ENCODE results near the gene CDC34. TPM values are rescaled to one million over a fixed set of nuclear protein-coding genes. Genes with fewer than 3 reads are reported as not detected.

CDC34 gene
- total and polyA plus RNA-seq, 4 donors = 19.2 to 83.8 (median 41.7) TPM

GRCh38 chr19:531009-531752, 379 bp upstream of the CDC34 start:
- peak overlapping the region; percentile 58 to 59 for H3K9ac ChIP-seq (ENCODE audit: low read depth in 1 of 2, low read length in 2 of 2)
- peaks cover 15 to 37% (median 22%) of the 10 kb centered on the region in 4 donors for H3K4me1 ChIP-seq (ENCODE audit: control insufficient read depth in 4 of 4, insufficient read depth in 4 of 4, low read length in 3 of 4)
- H3K4me3 ChIP-seq (ENCODE audit: low read depth in 1 of 3, low read length in 3 of 3) = peak overlapping the region; percentile 74 to 83 (median 75)
- DNase-seq (ENCODE audit: low spot score) = peak; percentile 93
- TF ChIP-seq JUND (IDR thresholded peaks at IDR 0.05) (no peak), RXRA (IDR thresholded peaks at IDR 0.05) (no peak), SP1 (IDR thresholded peaks at IDR 0.05) (no peak), FOXA2 (IDR thresholded peaks at IDR 0.05) (no peak), ZBTB33 (IDR thresholded peaks at IDR 0.05) (no peak), NR2F2 (IDR thresholded peaks at IDR 0.05) (no peak), YY1 (IDR thresholded peaks at IDR 0.05) (peak; percentile 19), HNF4G (IDR thresholded peaks at IDR 0.05) (no peak), HNF4A (conservative IDR thresholded peaks at IDR 0.05) (no peak), CTCF (IDR thresholded peaks at IDR 0.05; ENCODE audit: low read depth, low read length, missing input control) (peak; percentile 2)
- H3K9me3 ChIP-seq (ENCODE audit: control insufficient read depth in 4 of 4, low read length in 3 of 4) = no peaks in the 10 kb centered on the region
- peaks cover 0 to 2% (median 0%) of the 10 kb centered on the region in 4 donors for H3K36me3 ChIP-seq (ENCODE audit: control insufficient read depth in 4 of 4, insufficient read depth in 3 of 4, low read depth in 1 of 4, low read length in 3 of 4)
- H3K27ac ChIP-seq (ENCODE audit: low read depth in 1 of 2, low read length in 2 of 2) = peak overlapping the region; percentile 94 to 95
- WGBS = under 1% methylated on average over 103 of the region's 103 CpGs
- no peaks in the 10 kb centered on the region for H3K27me3 ChIP-seq (ENCODE audit: control insufficient read depth in 4 of 4, insufficient read depth in 4 of 4, low read length in 3 of 4)

- peak overlapping the region; percentile 83 to 95 for H3K27ac ChIP-seq (ENCODE audit: low read depth in 1 of 2, low read length in 2 of 2)
- peaks cover 15 to 37% (median 22%) of the 10 kb centered on the region in 4 donors for H3K4me1 ChIP-seq (ENCODE audit: control insufficient read depth in 4 of 4, insufficient read depth in 4 of 4, low read length in 3 of 4)
- H3K9me3 ChIP-seq (ENCODE audit: control insufficient read depth in 4 of 4, low read length in 3 of 4) = no peaks in the 10 kb centered on the region
- peak overlapping the region; percentile 81 to 83 (median 83) for H3K4me3 ChIP-seq (ENCODE audit: low read depth in 1 of 3, low read length in 3 of 3)
- peaks cover 0 to 13% (median 6%) of the 10 kb centered on the region in 4 donors for H3K36me3 ChIP-seq (ENCODE audit: control insufficient read depth in 4 of 4, insufficient read depth in 3 of 4, low read depth in 1 of 4, low read length in 3 of 4)
- TF ChIP-seq NR2F2 (IDR thresholded peaks at IDR 0.05) = peak; percentile 91
- TF ChIP-seq RAD21 (IDR thresholded peaks at IDR 0.05) = peak; percentile 51 to 70
- peak; percentile 22 for TF ChIP-seq MAX (IDR thresholded peaks at IDR 0.05)
- TF ChIP-seq FOXA1 (IDR thresholded peaks at IDR 0.05) = no peak
- peak; percentile 61 to 65 for TF ChIP-seq RXRA (IDR thresholded peaks at IDR 0.05)
- no peak for TF ChIP-seq JUND (IDR thresholded peaks at IDR 0.05)
- no peak for TF ChIP-seq HNF4G (IDR thresholded peaks at IDR 0.05)
- peak in 1 of 2 donors; percentile 28 for TF ChIP-seq GABPA (IDR thresholded peaks at IDR 0.05 in 1 of 2, conservative IDR thresholded peaks at IDR 0.05 in 1 of 2)
- TF ChIP-seq YY1 (IDR thresholded peaks at IDR 0.05) = no peak
- TF ChIP-seq TAF1 (conservative IDR thresholded peaks at IDR 0.05) = no peak
- no peak for TF ChIP-seq SP1 (IDR thresholded peaks at IDR 0.05)
- peak; percentile 32 for TF ChIP-seq CTCF (IDR thresholded peaks at IDR 0.05; ENCODE audit: low read depth, low read length, missing input control)
- no peak for TF ChIP-seq REST (IDR thresholded peaks at IDR 0.05)
- TF ChIP-seq ZBTB33 (IDR thresholded peaks at IDR 0.05) = no peak
- DNase-seq (ENCODE audit: low spot score) = peak; percentile 69
- 1% methylated on average over 47 of the region's 47 CpGs for WGBS
- H3K27me3 ChIP-seq (ENCODE audit: control insufficient read depth in 4 of 4, insufficient read depth in 4 of 4, low read length in 3 of 4) = no peaks in the 10 kb centered on the region
- H3K9ac ChIP-seq (ENCODE audit: low read depth in 1 of 2, low read length in 2 of 2) = peak overlapping the region; percentile 85 to 86
These were observed 1.2 kb downstream of the CDC34 start for GRCh38 chr19:532561-533363.

Measured in liver (tissue), 9 donors.